Heart left ventricle (tissue), 16 donors: ENCODE results near the gene SPACA4. TPM values are rescaled to one million over a fixed set of nuclear protein-coding genes. Genes with fewer than 3 reads are reported as not detected.
A peak's percentile ranks its signal among the peaks of the same experiment; 100 is the strongest.

Experiments used
- ATAC-seq, 4 donors: fragments of 200-7000 bp; cut with Tn5 transposase; one replicate each; pipeline ENCODE4 v1.9.1; 2020 to 2022; ENCODE audit warnings: moderate library complexity in 4 of 4, mild to moderate bottlenecking in 3 of 4, moderate number of reproducible peaks in 1 of 4
- DNase-seq, 5 donors: peaks; one replicate each; pipeline ENCODE4 v3.0.0-alpha.2; 2020
- H3K27ac ChIP-seq, 12 donors: fragments of 200-600 bp; sonication (generic) in 4 of 12; one replicate each; pipeline versions ENCODE4 v1.5.0 to v1.8.0; 2016 to 2022; ENCODE audit warnings: mild to moderate bottlenecking in 2 of 12
- H3K27me3 ChIP-seq, 9 donors: fragments of 200-600 bp; sonication (generic) in 2 of 9; one replicate each; pipeline versions ENCODE4 v1.5.1 to v1.8.0; 2016 to 2022; ENCODE audit warnings: mild to moderate bottlenecking in 3 of 9
- H3K36me3 ChIP-seq, 9 donors: fragments of 200-600 bp; sonication (generic) in 2 of 9; one replicate each; pipeline versions ENCODE4 v1.5.0 to v1.8.0; 2018 to 2022; ENCODE audit warnings: mild to moderate bottlenecking in 2 of 9
- H3K4me1 ChIP-seq, 12 donors: fragments of 200-600 bp; sonication (generic) in 4 of 12; one replicate each; pipeline versions ENCODE4 v1.5.0 to v1.8.0; 2016 to 2022; ENCODE audit warnings: mild to moderate bottlenecking in 3 of 12
- H3K4me3 ChIP-seq, 12 donors: fragments of 200-600 bp; sonication (generic) in 4 of 12; one replicate each; pipeline versions ENCODE4 v1.5.0 to v1.8.0; 2017 to 2022; ENCODE audit warnings: mild to moderate bottlenecking in 9 of 12, moderate library complexity in 4 of 12
- H3K9me3 ChIP-seq, 12 donors: fragments of 200-600 bp; sonication (generic) in 4 of 12; one replicate each; pipeline versions ENCODE4 v1.5.0 to v1.8.0; 2016 to 2022; ENCODE audit warnings: mild to moderate bottlenecking in 1 of 12
- POLR2A ChIP-seq, 2 donors: fragments of 450-650 bp; IDR thresholded peaks; one replicate each; pipeline ENCODE4 v1.6.1; 2017; ENCODE audit warnings: antibody characterized with exemption in 2 of 2, mild to moderate bottlenecking in 2 of 2, moderate library complexity in 2 of 2
- WGBS, 4 donors: extraction: QIAGEN DNeasy Blood & Tissue Kit in 2 of 4; methylation state at CpG; one replicate each; pipeline versions ENCODE4 v1.1.5 to v1.1.7; 2013 to 2018; 5-methylcytosine and 5-hydroxymethylcytosine counted together
- intact Hi-C, 10 donors: fragments of 100-400 bp; cut with DNase I; formaldehyde crosslinking; loops; one replicate each; pipeline versions ENCODE4 v1.11.1 to v1.14.2; 2022
- polyA plus RNA-seq, 2 donors: library from polyadenylated mRNA; stranded (reverse); fragments of 200-250 nt; gene quantifications; one replicate each; pipeline ENCODE4 v1.2.3, GENCODE V29; 2013
- total RNA-seq, 9 donors: library from RNA; depleted of rRNA in 2 of 9; stranded (reverse); fragments of >200 nt in 2 of 9; fragmentation: NEBNext Ultra II Directional in 3 of 9; extraction: Animal tissue kit (Norgen Biotek cat#: 25700) in 3 of 9; gene quantifications; one replicate each; pipeline versions ENCODE4 v1.1.0 to v1.2.4, GENCODE V29; 2016 to 2023
- TF ChIP-seq, protein P1 (sequence below), 12 donors: fragments of 200-600 bp; sonication (generic) in 4 of 12; IDR thresholded peaks; one replicate each; pipeline versions ENCODE4 v1.5.0 to v1.8.0; 2018 to 2022; ENCODE audit warnings: antibody characterized with exemption in 12 of 12, mild to moderate bottlenecking in 5 of 12
- donor health status: ischemic (EF 13 %, LVEDD 7.1; RV severe dilation, severe dysfunction).
- donor health status: healthy with polysubstance abuse.
- donor health status: DM: no; HTN: yes; CAD: no.
- donor health status: DM: no; HTN: no; CAD: no.
- donor health status: ischemic (EF 25% LVEDD 6.9; RV normal size, moderate dysfunction).
- donor health status: ischemic (EF 25% LVEDD 5.7; RV mildly dilated, moderate dysfunction).
- donor health status: healthy.
- donor health status: DM: yes; HTN: yes; CAD: no.
- donor health status: ischemic (EF 35%, LVEDD 5.7; RV mildly dilated, moderate dysfunction).
- donor health status: nonischemic (EF 11% LVEDD 7.7; RV severe dilation, severe dysfunction).
- donor health status: DM: yes; HTN: yes; CAD: no.
- donor health status: PGD.
- donor health status: ischemic (EF 29% LVEDD 5.4; RV normal size, mild dysfunction).
- donor health status: nonischemic (EF 23%, LVEDD 6.1; RV moderate dilation, normal function).

SPACA4 gene
- total and polyA plus RNA-seq, 11 donors: not detected

DNA sequence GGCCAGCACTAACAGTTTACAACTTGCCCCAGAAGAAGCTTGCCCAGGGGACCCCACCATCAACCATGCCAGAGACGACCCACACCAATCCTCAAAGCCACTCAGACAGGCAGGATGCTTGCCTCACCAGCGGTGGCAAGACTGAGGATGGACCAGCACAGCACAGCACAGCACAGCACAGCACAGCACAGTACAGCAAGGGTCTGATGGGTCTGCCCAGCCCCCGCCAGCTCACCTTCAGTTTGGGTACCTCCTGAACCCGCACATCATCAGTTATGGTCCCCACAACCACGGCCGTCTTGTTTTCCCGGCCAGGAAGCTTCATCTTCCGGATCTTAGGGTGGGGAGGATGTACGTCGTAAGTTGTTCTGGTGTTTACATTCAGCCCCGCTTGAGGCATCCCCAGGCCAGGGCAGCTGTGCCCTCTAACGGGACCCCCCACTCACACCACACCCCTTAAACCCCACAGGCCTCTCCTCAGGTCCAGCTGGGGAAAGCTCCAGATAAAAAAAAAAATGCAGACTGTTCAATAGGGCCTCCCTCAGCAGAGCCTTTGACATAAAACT lies 10.0 kb downstream of the SPACA4 start:
- peaks cover 2 to 41% (median 27%) of the 10 kb centered on the region in 9 donors for H3K36me3 ChIP-seq
- 57 to 80% (median 71%) methylated on average over 11 to 12 of the region's 12 CpGs for WGBS, 4 donors
- H3K4me3 ChIP-seq: peak overlapping the region in 1 of 12 donors; percentile 90
- DNase-seq (no peak), ATAC-seq (no peak)
- H3K4me1 ChIP-seq: peaks cover 11 to 44% (median 26%) of the 10 kb centered on the region in 12 donors
- peaks cover 0 to 6% (median 0%) of the 10 kb centered on the region in 9 donors for H3K27me3 ChIP-seq
- intact Hi-C loops: loop anchor here in 1 of 10 donors (10.0 kb wide), 1 partner anchor 232 kb away; no protein-coding TSS in a partner anchor
- TF ChIP-seq, protein P1, sequence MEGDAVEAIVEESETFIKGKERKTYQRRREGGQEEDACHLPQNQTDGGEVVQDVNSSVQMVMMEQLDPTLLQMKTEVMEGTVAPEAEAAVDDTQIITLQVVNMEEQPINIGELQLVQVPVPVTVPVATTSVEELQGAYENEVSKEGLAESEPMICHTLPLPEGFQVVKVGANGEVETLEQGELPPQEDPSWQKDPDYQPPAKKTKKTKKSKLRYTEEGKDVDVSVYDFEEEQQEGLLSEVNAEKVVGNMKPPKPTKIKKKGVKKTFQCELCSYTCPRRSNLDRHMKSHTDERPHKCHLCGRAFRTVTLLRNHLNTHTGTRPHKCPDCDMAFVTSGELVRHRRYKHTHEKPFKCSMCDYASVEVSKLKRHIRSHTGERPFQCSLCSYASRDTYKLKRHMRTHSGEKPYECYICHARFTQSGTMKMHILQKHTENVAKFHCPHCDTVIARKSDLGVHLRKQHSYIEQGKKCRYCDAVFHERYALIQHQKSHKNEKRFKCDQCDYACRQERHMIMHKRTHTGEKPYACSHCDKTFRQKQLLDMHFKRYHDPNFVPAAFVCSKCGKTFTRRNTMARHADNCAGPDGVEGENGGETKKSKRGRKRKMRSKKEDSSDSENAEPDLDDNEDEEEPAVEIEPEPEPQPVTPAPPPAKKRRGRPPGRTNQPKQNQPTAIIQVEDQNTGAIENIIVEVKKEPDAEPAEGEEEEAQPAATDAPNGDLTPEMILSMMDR (IDR thresholded peaks at IDR 0.05): no peak
- no peak for TF ChIP-seq POLR2A (IDR thresholded peaks at IDR 0.05)
- no peaks in the 10 kb centered on the region for H3K9me3 ChIP-seq
- peak overlapping the region in 1 of 12 donors; percentile 16 for H3K27ac ChIP-seq

GRCh38 chr19:48617146-48617937 lies 10.8 kb downstream of the SPACA4 start:
- Histone ChIP-seq H3K9me3 (no peaks in the 10 kb centered on the region), H3K4me1 (peaks cover 11 to 51% (median 26%) of the 10 kb centered on the region in 12 donors), H3K27me3 (peaks cover 0 to 6% (median 0%) of the 10 kb centered on the region in 9 donors), H3K27ac (peak overlapping the region in 6 of 12 donors; percentile 80 to 95 (median 92)), H3K4me3 (peak overlapping the region in 10 of 12 donors; percentile 59 to 97 (median 88)), H3K36me3 (peaks cover 2 to 43% (median 29%) of the 10 kb centered on the region in 9 donors)
- TF ChIP-seq, protein P1 (IDR thresholded peaks at IDR 0.05): peak in 1 of 12 donors; percentile 17
- TF ChIP-seq POLR2A (IDR thresholded peaks at IDR 0.05): no peak
- DNase-seq (no peak), ATAC-seq (no peak)
- 64 to 70% (median 67%) methylated on average over 12 to 18 of the region's 18 CpGs for WGBS, 4 donors
- intact Hi-C loops: loop anchor here in 1 of 10 donors (10.0 kb wide), 1 partner anchor 233 kb away; no protein-coding TSS in a partner anchor

DNA sequence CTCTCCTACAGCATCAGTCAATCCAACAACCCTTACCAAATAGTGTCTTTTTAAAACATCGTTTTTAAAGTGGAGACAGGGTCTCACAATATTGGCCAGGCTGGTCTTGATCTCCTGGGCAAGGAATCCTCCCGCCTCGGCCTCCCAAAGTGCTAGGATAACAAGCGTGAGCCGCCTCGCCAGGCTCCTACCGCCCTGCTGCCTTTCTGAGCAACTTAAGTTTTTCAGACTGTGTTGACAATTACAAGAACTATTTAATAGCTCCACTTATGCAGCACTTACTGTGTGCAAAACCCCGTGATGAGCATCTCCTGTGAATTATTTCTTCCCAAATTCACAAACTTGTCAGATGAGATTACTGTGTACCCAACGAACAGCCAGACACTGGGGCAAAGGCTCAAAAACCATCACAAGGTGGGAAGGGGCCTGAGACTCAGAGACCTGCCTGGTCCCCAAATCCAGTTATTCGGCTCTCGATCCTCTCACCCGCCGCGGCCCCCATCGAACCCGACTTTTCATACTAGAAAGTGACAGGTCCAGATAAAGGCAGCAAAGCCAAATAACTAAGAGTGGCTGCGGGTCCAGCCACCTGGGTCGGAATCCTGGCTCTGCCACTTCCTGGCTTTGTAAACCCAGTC lies 11.9 kb downstream of the SPACA4 start:
- no peak for TF ChIP-seq POLR2A (IDR thresholded peaks at IDR 0.05)
- TF ChIP-seq, protein P1 (IDR thresholded peaks at IDR 0.05): no peak
- H3K27ac ChIP-seq: peak overlapping the region; percentile 62 to 95 (median 92)
- peaks cover 12 to 62% (median 30%) of the 10 kb centered on the region in 12 donors for H3K4me1 ChIP-seq
- intact Hi-C loops: loop anchor here in 1 of 10 donors (2.0 to 10.0 kb wide), 2 partner anchors 18 to 234 kb away; partner anchors contain the start of gene DBP
- no peak for ATAC-seq
- peak in 1 of 5 donors; percentile 38 for DNase-seq
- peaks cover 2 to 43% (median 29%) of the 10 kb centered on the region in 9 donors for H3K36me3 ChIP-seq
- 2 to 3% (median 2%) methylated on average over 18 of the region's 18 CpGs for WGBS, 4 donors
- peaks cover 0 to 6% (median 0%) of the 10 kb centered on the region in 9 donors for H3K27me3 ChIP-seq
- H3K4me3 ChIP-seq: peak overlapping the region; percentile 59 to 97 (median 88)
- H3K9me3 ChIP-seq: no peaks in the 10 kb centered on the region
